GM19467 (cell line): ENCODE data around the gene C16orf89.
A peak's percentile ranks its signal among the peaks of the same experiment; 100 is the strongest.
"Not testable (repeated sequence)": the region's sequence is repeated elsewhere in the genome, so short reads cannot be mapped to it uniquely, and the experiment has no call there.

ENCODE experiments used
- ATAC-seq: cut with Tn5 transposase; IDR thresholded peaks from one replicate; pipeline ENCODE4 v1.9.1; 2021; ENCODE audit warnings: mild to moderate bottlenecking, moderate library complexity; ENCODE audit not compliant: unreplicated experiment

Gene C16orf89

GRCh38 chr16:5065813-5066212, at the start of gene C16orf89:
TSS of gene C16orf89 (minus strand) at chr16:5065956. CDS start at chr16:5065908, 48 bp downstream.
- no peak for ATAC-seq

DNA sequence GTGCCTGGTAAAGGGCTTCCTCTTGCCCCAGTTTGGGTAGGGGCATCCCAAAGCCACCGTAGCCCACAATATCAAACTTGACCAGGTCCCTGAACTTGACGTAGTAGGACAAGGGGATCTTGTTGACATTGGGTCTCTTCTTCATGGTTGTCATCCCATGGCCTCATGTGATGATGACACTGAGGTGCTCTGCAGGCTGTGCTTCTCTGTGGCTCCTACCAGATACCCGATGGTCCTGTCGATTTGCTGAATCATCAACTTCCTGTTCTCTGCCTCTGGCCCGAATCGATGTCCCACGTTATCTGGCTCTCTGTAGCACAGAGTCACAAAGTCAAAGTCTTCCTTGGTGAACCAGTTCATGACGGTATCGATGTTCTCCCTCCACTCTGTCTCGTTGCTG, 45.2 kb upstream of the C16orf89 start:
- not testable (repeated sequence) for ATAC-seq

DNA sequence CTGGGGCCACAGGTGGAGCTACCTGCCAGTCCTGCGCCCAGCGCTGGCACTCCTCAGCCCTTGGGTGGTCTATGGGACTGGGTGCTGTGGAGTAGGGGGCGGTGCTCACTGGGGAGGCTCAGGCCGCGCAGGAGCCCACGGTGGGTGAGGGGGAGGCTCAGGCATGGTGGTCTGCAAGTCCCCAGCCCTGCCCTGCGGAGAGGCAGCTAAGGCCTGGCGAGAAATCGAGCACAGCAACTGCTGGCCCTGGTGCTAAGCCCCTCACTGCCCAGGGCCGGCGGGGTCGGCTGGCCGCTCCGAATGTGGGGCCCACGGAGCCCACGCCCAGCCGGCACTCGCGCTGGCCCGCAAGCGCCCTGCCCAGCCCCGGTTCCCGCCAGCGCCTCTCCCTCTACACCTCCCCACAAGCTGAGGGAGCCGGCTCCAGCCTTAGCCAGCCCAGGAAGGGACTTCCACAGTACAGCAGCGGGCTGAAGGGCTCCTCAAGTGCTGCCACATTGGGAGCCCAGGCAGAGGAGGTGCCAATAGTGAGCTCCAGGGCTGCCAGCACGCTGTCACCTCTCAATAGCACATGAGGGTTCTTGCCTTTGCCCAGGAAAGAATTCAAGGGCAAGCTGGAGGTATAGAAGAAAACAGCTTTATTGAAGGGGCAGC, 42.9 kb upstream of the C16orf89 start:
- no peak for ATAC-seq

DNA sequence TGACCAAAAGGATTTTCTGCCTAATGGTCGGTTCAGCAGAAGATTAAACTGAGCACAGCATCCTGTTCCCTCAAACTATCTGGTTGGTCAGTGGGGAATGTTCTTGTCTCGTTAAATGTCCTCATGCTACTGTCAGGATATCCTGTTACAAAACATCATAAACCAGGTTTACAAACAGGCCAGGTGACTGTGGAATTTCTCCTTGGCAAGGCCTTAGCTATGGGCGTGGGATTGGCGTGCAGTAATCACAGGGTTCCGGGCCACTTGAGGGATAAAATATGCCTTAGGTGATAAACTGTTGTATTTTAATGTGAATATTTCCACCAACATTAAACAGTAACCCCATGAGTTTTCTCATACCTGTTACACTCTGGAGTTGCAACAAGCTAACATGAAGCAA, 39.3 kb upstream of the C16orf89 start:
- not testable (repeated sequence) for ATAC-seq

- ATAC-seq: not testable (repeated sequence)
Observed at GRCh38 chr16:5103296-5104032, 37.7 kb upstream of the C16orf89 start.

DNA sequence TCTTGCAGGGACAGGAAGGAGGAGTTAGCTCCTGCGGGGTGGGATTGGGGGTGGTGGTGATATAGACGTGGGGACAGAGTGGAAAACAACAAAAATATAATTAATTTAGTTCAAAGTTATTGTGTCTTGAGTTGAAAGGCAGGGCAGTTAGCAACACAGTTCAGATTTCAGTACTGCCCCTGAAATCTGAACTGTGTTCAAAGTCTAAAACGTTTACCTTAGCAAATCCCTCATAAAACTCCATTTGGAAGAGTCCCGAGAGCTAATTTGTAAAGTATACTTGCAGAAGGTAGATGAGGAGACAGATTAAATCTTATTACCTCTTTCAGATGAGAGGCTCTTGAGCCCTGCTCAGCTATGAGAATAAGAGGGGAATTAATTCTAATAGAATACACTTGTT, 33.4 kb upstream of the C16orf89 start:
- ATAC-seq: not testable (repeated sequence)

DNA sequence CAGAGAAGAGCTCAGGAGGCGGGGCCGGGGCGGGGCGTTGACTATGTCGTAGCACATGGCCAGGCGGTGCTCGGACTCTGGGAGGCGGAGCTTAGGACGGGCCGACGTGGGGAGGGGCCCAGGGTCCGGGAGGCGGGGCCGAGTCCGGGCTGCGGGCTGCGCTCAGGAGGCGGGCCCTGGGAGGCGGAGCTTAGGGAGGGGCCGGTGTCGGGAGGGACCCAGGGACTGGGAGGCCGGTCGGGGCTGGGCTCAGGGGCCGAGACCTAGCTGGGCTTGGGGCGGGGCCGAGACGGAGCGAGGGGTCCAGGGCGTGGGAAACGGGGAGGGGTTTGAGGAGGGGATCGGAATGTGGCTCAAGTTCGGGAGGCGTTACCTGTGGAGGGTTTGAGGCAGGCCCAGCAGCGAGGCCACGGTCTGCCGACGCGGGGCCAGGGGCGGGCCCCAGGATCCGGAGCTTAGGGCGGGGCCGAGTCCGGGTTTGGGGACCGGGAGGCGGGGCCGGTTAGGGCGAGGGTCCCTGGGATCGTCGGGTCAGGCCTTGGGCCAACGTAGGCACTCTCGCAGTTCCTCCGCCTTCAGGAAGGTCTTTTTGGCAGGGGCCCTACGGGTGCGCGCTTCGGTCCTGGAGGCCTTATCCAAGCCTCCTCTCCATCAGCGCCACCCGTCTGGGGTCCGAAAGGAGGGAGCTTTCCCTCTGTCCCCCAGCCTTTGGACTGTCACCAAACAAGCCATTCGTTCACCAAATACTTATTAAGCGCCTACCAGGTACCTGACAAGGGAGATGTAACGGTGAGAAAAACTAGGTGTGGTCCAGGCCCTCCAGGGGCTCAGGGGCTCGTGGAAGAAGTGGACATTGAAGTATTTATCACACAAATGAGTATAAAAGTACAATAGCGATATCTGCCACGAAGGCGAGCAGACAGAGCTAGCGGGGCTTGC, 32.7 kb upstream of the C16orf89 start:
- ATAC-seq: peak; percentile 88

- peak; percentile 93 for ATAC-seq
Observed at GRCh38 chr16:5097470-5098220, 31.9 kb upstream of the C16orf89 start, which contains the start of gene EEF2KMT. TSS of gene EEF2KMT (minus strand) at chr16:5097795. CDS start at chr16:5097739, 56 bp downstream.

- ATAC-seq: not testable (repeated sequence)
Observed at GRCh38 chr16:5097061-5097469, 31.3 kb upstream of the C16orf89 start.

- not testable (repeated sequence) for ATAC-seq
Observed at GRCh38 chr16:5096437-5097060, 30.8 kb upstream of the C16orf89 start.

DNA sequence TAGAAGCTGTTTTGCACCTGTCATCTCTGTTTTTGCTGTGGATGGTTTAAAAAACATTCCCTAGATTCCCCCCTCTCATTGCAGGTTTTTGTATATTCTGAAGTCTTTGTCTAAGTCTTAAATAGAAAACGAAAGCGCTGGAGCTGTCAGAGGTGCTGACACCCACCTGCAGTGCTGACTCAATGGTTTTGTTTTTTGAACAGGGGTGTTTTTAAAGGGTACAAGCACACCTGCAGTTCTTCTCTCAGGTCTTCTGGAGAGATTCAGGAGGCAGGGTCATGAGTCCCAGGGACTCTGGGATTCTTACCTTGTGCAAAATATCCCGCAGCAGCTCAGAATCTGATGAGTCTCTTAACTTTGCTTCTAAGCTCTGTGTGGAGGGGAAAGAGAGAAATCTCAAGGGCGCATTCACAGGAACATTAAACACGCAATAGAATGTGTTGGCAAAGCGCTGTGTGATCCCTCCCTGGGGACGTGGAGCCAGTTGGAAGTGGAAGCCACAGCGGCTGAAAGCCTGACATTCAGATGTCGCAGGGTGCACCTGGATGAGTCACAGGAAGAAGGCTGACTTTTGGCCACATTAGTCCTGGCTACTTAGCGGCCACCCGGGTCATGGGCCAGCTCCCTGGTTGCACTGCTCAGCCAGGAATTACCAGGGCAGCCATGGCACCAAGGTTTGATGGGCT, 29.5 kb upstream of the C16orf89 start:
- ATAC-seq: not testable (repeated sequence)

GRCh38 chr16:5093746-5094145, 28.0 kb upstream of the C16orf89 start:
- ATAC-seq: not testable (repeated sequence)

DNA sequence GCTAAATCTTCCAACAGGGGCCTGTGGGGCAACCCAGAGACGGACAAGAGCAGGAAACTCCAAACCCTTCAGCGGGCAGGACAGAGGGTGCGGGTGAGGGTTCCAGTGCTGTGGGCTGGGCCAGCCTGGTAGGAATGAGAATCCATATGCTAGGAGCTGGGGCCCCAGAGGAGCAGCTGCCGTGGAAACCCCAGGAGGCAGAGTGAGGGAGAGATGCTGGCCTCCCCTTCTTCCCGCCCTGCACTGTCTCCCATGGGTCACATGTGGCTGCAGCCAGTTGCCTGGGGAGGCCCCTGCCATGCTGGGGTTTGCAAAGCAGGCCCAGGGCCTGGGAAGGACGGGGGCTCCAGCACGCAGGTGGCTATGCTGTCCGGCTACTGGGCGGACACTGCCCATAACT, 27.3 kb upstream of the C16orf89 start:
- ATAC-seq: not testable (repeated sequence)

DNA sequence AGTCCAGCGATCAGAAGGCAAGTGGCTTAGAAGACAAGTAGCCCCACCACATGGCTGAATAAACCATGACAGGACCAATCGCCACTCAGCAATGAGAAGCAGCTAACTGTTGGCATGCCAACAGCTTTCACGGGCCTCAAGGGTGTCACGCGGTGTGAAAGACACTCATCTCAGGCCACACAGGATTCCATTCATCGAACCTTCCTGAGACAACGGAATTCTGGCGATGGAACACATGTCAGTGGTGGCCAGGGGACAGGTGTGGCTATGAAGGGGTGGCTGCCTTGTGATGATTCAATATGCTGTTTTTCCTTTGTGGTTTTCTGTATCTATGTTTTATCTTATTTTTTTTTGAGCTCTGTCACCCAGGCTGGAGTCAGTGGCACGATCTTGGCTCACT, 24.8 kb upstream of the C16orf89 start:
- ATAC-seq: not testable (repeated sequence)

DNA sequence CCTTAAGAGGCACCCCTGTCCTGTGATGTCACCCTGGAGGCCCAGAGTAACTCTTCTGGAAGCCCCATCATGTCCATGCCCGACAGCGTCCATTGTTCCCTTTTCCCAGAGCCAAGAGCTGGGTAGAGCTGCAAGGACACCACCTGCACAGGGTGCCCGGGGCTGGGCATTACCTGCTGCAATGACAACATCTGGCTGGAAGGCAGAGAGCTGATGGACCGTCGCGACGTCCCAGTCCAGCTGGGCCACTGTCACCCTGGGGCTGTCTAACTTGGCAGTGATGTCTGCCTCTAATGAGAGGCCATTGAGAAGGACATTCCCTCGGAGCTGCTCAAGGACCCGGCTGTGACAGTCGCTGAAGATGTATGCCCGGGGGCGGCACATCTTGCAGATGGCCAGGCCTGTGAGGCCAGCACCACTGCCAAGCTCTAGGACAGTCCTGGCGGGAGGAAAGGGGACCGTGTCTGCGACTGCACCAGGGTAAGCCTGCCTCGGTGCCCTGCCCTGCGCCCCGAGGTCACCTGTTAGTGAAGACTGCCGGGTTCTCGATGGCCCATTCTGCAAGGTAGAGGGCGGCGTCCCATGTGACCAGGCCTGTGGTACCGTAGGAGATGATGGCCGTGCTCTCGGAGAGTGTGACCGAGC, 24.3 kb upstream of the C16orf89 start:
- ATAC-seq: not testable (repeated sequence)

DNA sequence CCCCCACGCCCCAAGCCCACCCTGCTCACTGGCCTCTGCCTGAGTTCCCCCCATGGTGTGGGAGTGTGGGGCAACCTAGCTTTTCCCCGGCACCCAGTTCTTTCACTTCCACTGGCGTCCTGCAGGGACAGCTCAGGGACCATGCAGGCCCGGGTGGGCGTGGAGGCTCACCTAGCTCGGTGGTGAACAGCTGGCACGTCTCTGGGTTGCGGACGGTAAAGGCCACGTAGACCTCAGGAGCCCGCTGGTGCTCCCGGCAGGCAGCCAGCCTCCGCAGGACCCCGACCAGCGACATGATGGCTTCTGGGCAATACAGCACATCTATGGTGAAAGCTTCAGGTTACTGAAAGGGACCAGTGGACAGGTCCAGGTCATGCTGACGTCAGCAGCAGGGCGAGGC, 23.2 kb upstream of the C16orf89 start:
- ATAC-seq: not testable (repeated sequence)

DNA sequence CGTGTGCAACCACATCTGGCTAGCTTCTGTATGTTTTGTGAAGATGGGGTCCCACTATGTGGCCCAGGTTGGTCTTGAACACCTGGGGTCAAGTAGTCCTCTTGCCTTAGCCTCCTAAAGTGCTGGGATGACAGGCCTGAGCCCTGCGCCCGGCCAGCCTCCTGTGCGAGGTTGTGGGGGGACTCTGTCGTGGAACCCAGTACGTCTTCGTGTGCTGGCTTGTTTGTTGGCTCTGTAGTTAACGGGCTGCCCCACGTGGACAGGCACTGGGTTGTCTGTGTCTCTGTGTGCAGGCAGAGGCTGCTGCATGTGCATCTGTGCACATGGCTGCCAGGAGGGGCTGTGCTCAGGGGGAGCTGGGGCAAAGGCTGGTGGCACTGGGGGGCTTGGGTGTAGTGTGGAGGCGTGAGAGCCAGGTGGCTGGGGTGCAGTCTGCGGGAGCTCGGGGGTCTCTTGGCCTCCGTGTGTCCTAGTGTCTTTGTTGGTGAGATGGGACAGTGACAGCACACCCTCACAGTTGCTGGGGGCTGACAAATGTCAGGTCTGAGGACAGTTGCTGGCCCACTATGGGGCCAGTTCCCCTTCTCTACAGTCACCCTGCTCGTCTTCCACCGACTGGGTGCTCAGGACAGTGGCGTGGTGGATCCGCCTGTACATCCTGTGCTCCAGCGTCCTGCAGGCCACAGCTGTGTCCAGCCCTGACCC, 22.5 kb upstream of the C16orf89 start:
- ATAC-seq: not testable (repeated sequence)

GRCh38 chr16:5085716-5086115, 20.0 kb upstream of the C16orf89 start:
- ATAC-seq: not testable (repeated sequence)
